HCT116 (cell line): ENCODE data around the gene ZFYVE19.

Experiments
- POLR2AphosphoS5 ChIP-seq: IDR thresholded peaks from 2 replicates; pipeline ENCODE4 v1.6.1; 2011; ENCODE audit warnings: mild to moderate bottlenecking, low read depth, low read length, moderate library complexity
- TF ChIP-seq, protein P1 (sequence below): IDR thresholded peaks from 2 replicates; pipeline ENCODE4 v1.6.1; 2012

DNA sequence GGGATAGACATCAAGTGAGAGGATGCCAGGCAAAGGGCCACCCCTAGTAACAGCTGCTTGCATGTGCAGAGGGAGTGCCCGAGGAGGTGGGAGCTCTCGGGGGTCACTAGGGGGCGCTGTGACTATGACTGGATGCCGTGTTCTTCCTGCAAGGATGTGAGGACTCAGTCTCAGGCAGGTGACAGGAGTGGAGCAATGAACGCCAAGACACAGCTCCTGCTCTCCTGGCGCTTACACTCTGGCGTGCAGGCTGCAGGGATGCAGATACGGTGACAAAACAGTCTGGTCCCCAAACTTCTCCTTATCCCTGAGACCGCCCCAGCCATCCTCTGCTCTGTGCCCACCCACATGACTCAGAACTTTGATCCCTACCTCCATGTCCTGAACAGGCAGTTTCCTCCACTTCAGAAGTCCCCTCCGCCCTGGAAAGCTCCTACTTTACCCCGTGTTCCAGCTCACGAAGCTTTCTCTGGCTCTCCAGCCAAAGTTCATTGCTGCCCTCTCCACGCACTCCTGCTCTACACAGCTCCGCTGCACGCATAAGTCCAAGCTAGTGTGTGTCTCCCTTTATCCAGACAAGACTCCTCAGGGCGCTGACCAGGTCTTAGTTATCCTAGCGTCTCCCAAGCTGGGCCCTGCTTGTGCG, 52.4 kb downstream of the ZFYVE19 start:
- TF ChIP-seq POLR2AphosphoS5, result peak; percentile 59
- TF ChIP-seq, protein P1, sequence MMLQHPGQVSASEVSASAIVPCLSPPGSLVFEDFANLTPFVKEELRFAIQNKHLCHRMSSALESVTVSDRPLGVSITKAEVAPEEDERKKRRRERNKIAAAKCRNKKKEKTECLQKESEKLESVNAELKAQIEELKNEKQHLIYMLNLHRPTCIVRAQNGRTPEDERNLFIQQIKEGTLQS, result no peak
